HFFc6 (cell line): ENCODE data around the gene MUL1. TPM values are rescaled to one million over a fixed set of nuclear protein-coding genes. Genes with fewer than 3 reads are reported as not detected.
A peak's percentile ranks its signal among the peaks of the same experiment; 100 is the strongest.

Experiments used
- DNase-seq: peaks from one replicate; pipeline ENCODE4 v3.0.0-alpha.2; 2018
- H3K27ac Mint-ChIP-seq: 2 replicates; pipeline ENCODE4 v1.8.0; 2020; ENCODE audit warnings: mild to moderate bottlenecking, mixed read lengths
- H3K27me3 Mint-ChIP-seq: 2 replicates; pipeline ENCODE4 v1.8.0; 2021; ENCODE audit warnings: mild to moderate bottlenecking, moderate library complexity, mixed read lengths; ENCODE audit not compliant: insufficient read depth
- H3K36me3 Mint-ChIP-seq: 2 replicates; pipeline ENCODE4 v1.8.0; 2021; ENCODE audit warnings: low read depth, mixed read lengths
- H3K4me1 Mint-ChIP-seq: 2 replicates; pipeline ENCODE4 v1.8.0; 2020; ENCODE audit warnings: low read depth, mixed read lengths
- H3K4me3 Mint-ChIP-seq: 2 replicates; pipeline ENCODE4 v1.8.0; 2020; ENCODE audit warnings: mild to moderate bottlenecking, moderate library complexity, mixed read lengths
- H3K9me3 Mint-ChIP-seq: 2 replicates; pipeline ENCODE4 v1.8.0; 2020; ENCODE audit warnings: mild to moderate bottlenecking, mixed read lengths
- CTCF ChIP-seq: fragments of 200-600 bp; sonication (generic); IDR thresholded peaks from 2 replicates; pipeline ENCODE4 v1.5.0; 2021; ENCODE audit warnings: antibody characterized with exemption, mild to moderate bottlenecking
- total RNA-seq, 6 experiments: library from RNA; stranded (reverse); fragmentation: NEBNext Ultra II Directional; extraction: Animal tissue kit (Norgen Biotek cat#: 25700); gene quantifications; 2 replicates in 1 of 6; 3 replicates in 5 of 6; pipeline ENCODE4 v1.2.3, GENCODE V29; 2021

Gene MUL1
- total RNA-seq, 6 experiments from 2014 or later: 26.9 to 36.4 (median 27.8) TPM

GRCh38 chr1:20483833-20484518 is 24.0 kb downstream of the MUL1 start:
- peak; percentile 62 for TF ChIP-seq CTCF
- peak overlapping the region; percentile 97 for H3K4me3 Mint-ChIP-seq
- DNase-seq: no peak
- peaks cover 7% of the 10 kb centered on the region for H3K27me3 Mint-ChIP-seq
- peaks cover 13% of the 10 kb centered on the region for H3K36me3 Mint-ChIP-seq
- H3K4me1 Mint-ChIP-seq: peaks cover 43% of the 10 kb centered on the region
- H3K27ac Mint-ChIP-seq: peak overlapping the region; percentile 74
- no peaks in the 10 kb centered on the region for H3K9me3 Mint-ChIP-seq

GRCh38 chr1:20483098-20483832 is 24.7 kb downstream of the MUL1 start:
- no peak for TF ChIP-seq CTCF
- Mint-ChIP-seq H3K4me1 (peaks cover 50% of the 10 kb centered on the region), H3K27ac (peak overlapping the region; percentile 32; the same call in 1 of the 2 replicates), H3K27me3 (peaks cover 9% of the 10 kb centered on the region), H3K36me3 (peaks cover 13% of the 10 kb centered on the region), H3K9me3 (no peaks in the 10 kb centered on the region), H3K4me3 (peak overlapping the region; percentile 97)
- no peak for DNase-seq

GRCh38 chr1:20481643-20482498 is 26.1 kb downstream of the MUL1 start:
- H3K4me1 Mint-ChIP-seq: peaks cover 58% of the 10 kb centered on the region
- no peak for TF ChIP-seq CTCF
- peaks cover 13% of the 10 kb centered on the region for H3K36me3 Mint-ChIP-seq
- H3K9me3 Mint-ChIP-seq: no peaks in the 10 kb centered on the region
- H3K27me3 Mint-ChIP-seq: peaks cover 9% of the 10 kb centered on the region
- peak overlapping the region; percentile 45 for H3K27ac Mint-ChIP-seq
- DNase-seq: no peak
- peak overlapping the region; percentile 78; the same call in 1 of the 2 replicates for H3K4me3 Mint-ChIP-seq

- Mint-ChIP-seq H3K4me3 (no peak overlapping the region), H3K9me3 (no peaks in the 10 kb centered on the region), H3K27me3 (peaks cover 10% of the 10 kb centered on the region), H3K27ac (peak overlapping the region; percentile 45; the same call in 1 of the 2 replicates), H3K4me1 (peaks cover 63% of the 10 kb centered on the region), H3K36me3 (peaks cover 13% of the 10 kb centered on the region)
- no peak for TF ChIP-seq CTCF
- DNase-seq: no peak
Observed at GRCh38 chr1:20480951-20481617, 26.9 kb downstream of the MUL1 start.
